ENCODE measurements around the gene PTF1A. TPM values are rescaled to one million over a fixed set of nuclear protein-coding genes. Genes with fewer than 3 reads are reported as not detected.
A peak's percentile ranks its signal among the peaks of the same experiment; 100 is the strongest.

The PTF1A gene
- total RNA-seq, 1 experiment from 2014 or later: not detected

DNA sequence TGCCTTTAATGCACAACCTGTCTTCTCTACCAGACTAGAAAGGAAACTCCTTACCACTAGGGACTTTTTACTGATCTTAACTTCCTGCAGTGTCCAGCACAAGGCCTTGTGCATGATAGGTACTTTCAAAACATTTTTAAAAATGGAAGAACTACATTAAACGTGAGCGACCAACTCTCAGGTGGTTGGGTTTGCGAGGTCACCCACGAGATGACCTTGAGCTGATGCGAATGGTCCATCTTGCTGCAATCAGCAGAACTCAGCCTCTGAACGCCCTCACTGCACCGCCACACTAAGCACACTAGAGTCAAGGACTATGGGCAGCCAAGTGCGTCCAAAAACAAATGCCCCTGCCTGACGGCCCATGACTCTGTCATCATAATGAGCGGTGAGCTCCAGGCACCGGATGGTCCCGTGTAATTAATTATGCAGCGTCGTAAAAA lies 34.9 kb upstream of the PTF1A start:
- H3K27me3 ChIP-seq (replicated peaks; ENCODE audit: control insufficient read depth, insufficient read depth, low read length): no peaks in the 10 kb centered on the region
- ChIA-PET POLR2A (no interaction called here), CTCF (interaction anchor here (1.0 to 2.5 kb wide), 4 partner anchors 13 to 158 kb away, joined by 3 to 54 read pairs (median 8); no protein-coding TSS in a partner anchor)
- H3K36me3 Mint-ChIP-seq (ENCODE audit: insufficient read depth, unreplicated experiment): no peaks in the 10 kb centered on the region
- no peak overlapping the region for H3K27ac Mint-ChIP-seq (ENCODE audit: unreplicated experiment)
- no peak overlapping the region for H3K4me3 ChIP-seq (ENCODE audit: low read depth, low read length)
- DNase-seq: no peak
- no TSS peak for BruUV-seq (replicated peaks)
- H3K4me1 ChIP-seq: 0 out of 2 replicates have a peak, but pooled peaks cover 4% of the 10 kb centered on the region
- intact Hi-C loops (cut with micrococcal nuclease; ENCODE audit: unreplicated experiment): loop anchor here (5.0 kb wide), 1 partner anchor 1400 kb away; no protein-coding TSS in a partner anchor
- TF ChIP-seq, protein P1, sequence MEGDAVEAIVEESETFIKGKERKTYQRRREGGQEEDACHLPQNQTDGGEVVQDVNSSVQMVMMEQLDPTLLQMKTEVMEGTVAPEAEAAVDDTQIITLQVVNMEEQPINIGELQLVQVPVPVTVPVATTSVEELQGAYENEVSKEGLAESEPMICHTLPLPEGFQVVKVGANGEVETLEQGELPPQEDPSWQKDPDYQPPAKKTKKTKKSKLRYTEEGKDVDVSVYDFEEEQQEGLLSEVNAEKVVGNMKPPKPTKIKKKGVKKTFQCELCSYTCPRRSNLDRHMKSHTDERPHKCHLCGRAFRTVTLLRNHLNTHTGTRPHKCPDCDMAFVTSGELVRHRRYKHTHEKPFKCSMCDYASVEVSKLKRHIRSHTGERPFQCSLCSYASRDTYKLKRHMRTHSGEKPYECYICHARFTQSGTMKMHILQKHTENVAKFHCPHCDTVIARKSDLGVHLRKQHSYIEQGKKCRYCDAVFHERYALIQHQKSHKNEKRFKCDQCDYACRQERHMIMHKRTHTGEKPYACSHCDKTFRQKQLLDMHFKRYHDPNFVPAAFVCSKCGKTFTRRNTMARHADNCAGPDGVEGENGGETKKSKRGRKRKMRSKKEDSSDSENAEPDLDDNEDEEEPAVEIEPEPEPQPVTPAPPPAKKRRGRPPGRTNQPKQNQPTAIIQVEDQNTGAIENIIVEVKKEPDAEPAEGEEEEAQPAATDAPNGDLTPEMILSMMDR (IDR thresholded peaks at IDR 0.05; ENCODE audit: insufficient read depth in 1 of 2, low read depth in 1 of 2, low read length in 1 of 2, severe bottlenecking in 1 of 2, unreplicated experiment in 1 of 2): no peak
- no peaks in the 10 kb centered on the region for H3K36me3 ChIP-seq (ENCODE audit: control insufficient read depth, insufficient read depth, low read length)
- H3K4me1 Mint-ChIP-seq (ENCODE audit: low read depth, unreplicated experiment): no peaks in the 10 kb centered on the region
- H3K9me3 Mint-ChIP-seq (ENCODE audit: unreplicated experiment): no peaks in the 10 kb centered on the region
- H3K9me3 ChIP-seq: no peaks in the 10 kb centered on the region
- H3K27me3 Mint-ChIP-seq (ENCODE audit: insufficient read depth, unreplicated experiment): peaks cover 21% of the 10 kb centered on the region
- no peak overlapping the region for H3K4me3 Mint-ChIP-seq (ENCODE audit: unreplicated experiment)

DNA sequence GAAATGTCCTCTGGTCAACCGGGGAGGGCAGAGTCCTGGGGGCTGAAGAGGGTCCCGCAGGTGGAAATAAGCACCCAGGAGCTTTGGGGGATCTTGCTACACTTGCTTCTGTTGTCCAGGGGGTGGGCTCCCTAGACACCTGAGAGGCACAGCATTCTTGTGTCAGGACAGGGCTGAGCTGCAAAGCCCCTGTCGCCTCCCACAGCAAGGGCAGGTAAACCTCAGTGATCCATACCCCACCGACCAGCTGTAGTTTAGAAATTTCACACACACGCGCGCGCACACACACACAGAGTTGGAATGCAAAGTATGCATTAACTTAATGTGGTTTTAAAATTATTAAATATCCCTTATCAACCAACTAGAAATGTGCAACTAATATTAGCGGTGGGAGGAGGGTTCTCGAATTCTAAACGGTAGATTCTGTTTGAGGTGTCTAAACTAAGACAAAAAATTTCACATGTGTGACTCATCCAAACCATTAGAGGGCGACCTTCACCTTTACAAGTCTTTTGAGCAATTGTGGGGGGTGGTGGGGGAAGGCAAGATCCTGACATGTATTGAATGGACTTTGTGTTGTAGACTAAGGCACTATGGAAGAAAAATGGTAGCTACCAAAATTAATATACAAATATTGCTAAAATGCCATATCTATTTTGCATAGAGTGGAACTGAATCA lies 34.3 kb upstream of the PTF1A start:
- ChIA-PET POLR2A (no interaction called here), CTCF (interaction anchor here (0.9 to 2.5 kb wide), 8 partner anchors 13 to 157 kb away, joined by 3 to 54 read pairs (median 4); no protein-coding TSS in a partner anchor)
- Histone ChIP-seq H3K27me3 (replicated peaks; ENCODE audit: control insufficient read depth, insufficient read depth, low read length) (no peaks in the 10 kb centered on the region), H3K36me3 (ENCODE audit: control insufficient read depth, insufficient read depth, low read length) (no peaks in the 10 kb centered on the region), H3K9me3 (no peaks in the 10 kb centered on the region), H3K4me3 (ENCODE audit: low read depth, low read length) (no peak overlapping the region), H3K4me1 (0 out of 2 replicates have a peak, but pooled peaks cover 4% of the 10 kb centered on the region)
- peaks cover 21% of the 10 kb centered on the region for H3K27me3 Mint-ChIP-seq (ENCODE audit: insufficient read depth, unreplicated experiment)
- DNase-seq: peak in 1 of 2 experiments; percentile 45
- intact Hi-C loops (cut with micrococcal nuclease; ENCODE audit: unreplicated experiment): loop anchor here (2.0 to 5.0 kb wide), 4 partner anchors 373 to 1399 kb away; no protein-coding TSS in a partner anchor
- BruUV-seq (replicated peaks): no TSS peak
- H3K27ac Mint-ChIP-seq (ENCODE audit: unreplicated experiment): no peak overlapping the region
- H3K4me3 Mint-ChIP-seq (ENCODE audit: unreplicated experiment): no peak overlapping the region
- TF ChIP-seq, protein P1 (IDR thresholded peaks at IDR 0.05; ENCODE audit: insufficient read depth in 1 of 2, low read depth in 1 of 2, low read length in 1 of 2, severe bottlenecking in 1 of 2, unreplicated experiment in 1 of 2): peak; percentile 74 to 94
- H3K4me1 Mint-ChIP-seq (ENCODE audit: low read depth, unreplicated experiment): no peaks in the 10 kb centered on the region
- H3K36me3 Mint-ChIP-seq (ENCODE audit: insufficient read depth, unreplicated experiment): no peaks in the 10 kb centered on the region
- no peaks in the 10 kb centered on the region for H3K9me3 Mint-ChIP-seq (ENCODE audit: unreplicated experiment)

DNA sequence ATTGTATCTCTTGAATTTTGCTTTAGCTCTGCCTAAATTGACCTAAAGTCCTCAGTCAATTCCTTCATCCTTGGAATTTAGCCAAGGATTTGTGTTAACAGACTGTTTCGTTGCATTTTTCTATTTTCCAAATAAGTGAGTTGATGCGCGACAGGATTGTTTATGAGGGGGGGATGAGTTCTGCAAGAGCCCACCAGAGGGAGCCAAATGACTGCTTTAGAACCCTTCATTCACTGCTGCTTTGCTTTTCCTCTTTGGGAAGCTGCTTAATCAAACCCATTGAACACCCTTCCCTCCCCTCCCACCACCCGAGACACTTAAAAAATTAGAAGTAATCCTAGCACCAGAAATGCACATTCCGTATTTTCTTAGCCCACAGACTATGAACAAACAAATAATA lies 33.7 kb upstream of the PTF1A start:
- Histone ChIP-seq H3K4me3 (ENCODE audit: low read depth, low read length) (no peak overlapping the region), H3K4me1 (0 out of 2 replicates have a peak, but pooled peaks cover 4% of the 10 kb centered on the region), H3K36me3 (ENCODE audit: control insufficient read depth, insufficient read depth, low read length) (no peaks in the 10 kb centered on the region), H3K27me3 (replicated peaks; ENCODE audit: control insufficient read depth, insufficient read depth, low read length) (no peaks in the 10 kb centered on the region), H3K9me3 (no peaks in the 10 kb centered on the region)
- no peaks in the 10 kb centered on the region for H3K9me3 Mint-ChIP-seq (ENCODE audit: unreplicated experiment)
- DNase-seq: peak; percentile 61 to 67
- H3K36me3 Mint-ChIP-seq (ENCODE audit: insufficient read depth, unreplicated experiment): no peaks in the 10 kb centered on the region
- H3K4me1 Mint-ChIP-seq (ENCODE audit: low read depth, unreplicated experiment): no peaks in the 10 kb centered on the region
- ChIA-PET POLR2A (no interaction called here), CTCF (interaction anchor here (0.6 to 2.5 kb wide), 14 partner anchors 12 to 371 kb away, joined by 3 to 54 read pairs (median 3); no protein-coding TSS in a partner anchor)
- no TSS peak for BruUV-seq (replicated peaks)
- peaks cover 21% of the 10 kb centered on the region for H3K27me3 Mint-ChIP-seq (ENCODE audit: insufficient read depth, unreplicated experiment)
- H3K4me3 Mint-ChIP-seq (ENCODE audit: unreplicated experiment): no peak overlapping the region
- no peak overlapping the region for H3K27ac Mint-ChIP-seq (ENCODE audit: unreplicated experiment)
- TF ChIP-seq, protein P1 (IDR thresholded peaks at IDR 0.05; ENCODE audit: insufficient read depth in 1 of 2, low read depth in 1 of 2, low read length in 1 of 2, severe bottlenecking in 1 of 2, unreplicated experiment in 1 of 2): peak; percentile 95 to 96
- intact Hi-C loops (cut with micrococcal nuclease; ENCODE audit: unreplicated experiment): loop anchor here (2.0 to 5.0 kb wide), 4 partner anchors 372 to 1399 kb away; no protein-coding TSS in a partner anchor

Measured in Caco-2 (cell line).